Measurements from ENCODE around the gene LOXL1. TPM values are rescaled to one million over a fixed set of nuclear protein-coding genes. Genes with fewer than 3 reads are reported as not detected.
A peak's percentile ranks its signal among the peaks of the same experiment; 100 is the strongest.
"Not testable (repeated sequence)": the region's sequence is repeated elsewhere in the genome, so short reads cannot be mapped to it uniquely, and the experiment has no call there.

Gene LOXL1
- total RNA-seq, 2 experiments from 2014 or later: 1.8 to 8.6 TPM

- DNase-seq: peak; percentile 63
- no peak for ATAC-seq
Observed at GRCh38 chr15:73928971-73929627, 2.8 kb downstream of the LOXL1 start.

GRCh38 chr15:73930371-73930770 lies 4.1 kb downstream of the LOXL1 start:
- ATAC-seq (no peak), DNase-seq (no peak)
- Mint-ChIP-seq H3K36me3 (no peaks in the 10 kb centered on the region), H3K4me3 (no peak overlapping the region), H3K27ac (peak overlapping the region; percentile 84), H3K4me1 (peaks cover 49% of the 10 kb centered on the region), H3K9me3 (ENCODE audit: low read depth) (no peaks in the 10 kb centered on the region), H3K27me3 (no peaks in the 10 kb centered on the region)
- CTCF ChIA-PET: interaction anchor here (1.1 to 4.2 kb wide), 4 partner anchors 8 to 56 kb away, joined by 4 to 64 read pairs (median 26); no protein-coding TSS in a partner anchor

More at GRCh38 chr15:73928971-73929627, 2.8 kb downstream of the LOXL1 start:
- peak overlapping the region; percentile 84 for H3K27ac Mint-ChIP-seq
- peaks cover 57% of the 10 kb centered on the region for H3K4me1 Mint-ChIP-seq
- H3K36me3 Mint-ChIP-seq: no peaks in the 10 kb centered on the region
- H3K27me3 Mint-ChIP-seq: no peaks in the 10 kb centered on the region
- CTCF ChIA-PET: interaction anchor here (0.8 to 4.8 kb wide), 16 partner anchors 9 to 124 kb away, joined by 3 to 118 read pairs (median 6); partner anchors contain the start of gene TBC1D21
- peak overlapping the region; percentile 59 for H3K4me3 Mint-ChIP-seq
- H3K9me3 Mint-ChIP-seq (ENCODE audit: low read depth): no peaks in the 10 kb centered on the region

GRCh38 chr15:73930790-73931281 lies 4.6 kb downstream of the LOXL1 start:
- Mint-ChIP-seq H3K36me3 (no peaks in the 10 kb centered on the region), H3K9me3 (ENCODE audit: low read depth) (no peaks in the 10 kb centered on the region), H3K27me3 (no peaks in the 10 kb centered on the region), H3K4me3 (no peak overlapping the region), H3K4me1 (peaks cover 45% of the 10 kb centered on the region), H3K27ac (peak overlapping the region; percentile 63)
- ATAC-seq: no peak
- CTCF ChIA-PET: interaction anchor here (1.0 to 2.2 kb wide), 6 partner anchors 17 to 57 kb away, joined by 3 to 7 read pairs (median 4); no protein-coding TSS in a partner anchor
- DNase-seq: no peak

DNA sequence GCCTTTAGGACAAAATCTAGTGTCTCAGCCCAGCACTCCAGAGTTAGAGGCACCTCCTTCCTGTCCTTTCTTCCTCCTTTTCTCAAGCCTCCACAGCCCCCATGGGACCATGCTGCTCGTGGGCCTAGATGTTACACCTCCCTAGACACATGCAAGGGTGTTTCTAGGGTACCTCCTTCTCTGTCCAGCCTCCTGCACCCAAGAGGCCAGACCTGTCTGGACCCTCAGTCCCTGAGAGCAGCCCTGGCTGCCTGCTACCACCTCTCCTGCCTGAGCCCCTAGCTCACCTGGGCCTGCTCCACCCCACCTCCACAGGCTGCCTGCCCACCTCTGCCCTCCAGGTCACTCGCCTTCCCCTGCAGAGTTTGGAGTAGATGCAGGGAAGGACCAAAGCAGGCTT lies 5.2 kb downstream of the LOXL1 start:
- Mint-ChIP-seq H3K9me3 (ENCODE audit: low read depth) (no peaks in the 10 kb centered on the region), H3K27me3 (no peaks in the 10 kb centered on the region), H3K27ac (peak overlapping the region; percentile 8), H3K4me3 (no peak overlapping the region), H3K36me3 (no peaks in the 10 kb centered on the region), H3K4me1 (peaks cover 43% of the 10 kb centered on the region)
- DNase-seq (no peak), ATAC-seq (no peak)
- CTCF ChIA-PET: interaction anchor here (1.0 to 2.2 kb wide), 9 partner anchors 17 to 58 kb away, joined by 3 to 7 read pairs (median 4); no protein-coding TSS in a partner anchor

DNA sequence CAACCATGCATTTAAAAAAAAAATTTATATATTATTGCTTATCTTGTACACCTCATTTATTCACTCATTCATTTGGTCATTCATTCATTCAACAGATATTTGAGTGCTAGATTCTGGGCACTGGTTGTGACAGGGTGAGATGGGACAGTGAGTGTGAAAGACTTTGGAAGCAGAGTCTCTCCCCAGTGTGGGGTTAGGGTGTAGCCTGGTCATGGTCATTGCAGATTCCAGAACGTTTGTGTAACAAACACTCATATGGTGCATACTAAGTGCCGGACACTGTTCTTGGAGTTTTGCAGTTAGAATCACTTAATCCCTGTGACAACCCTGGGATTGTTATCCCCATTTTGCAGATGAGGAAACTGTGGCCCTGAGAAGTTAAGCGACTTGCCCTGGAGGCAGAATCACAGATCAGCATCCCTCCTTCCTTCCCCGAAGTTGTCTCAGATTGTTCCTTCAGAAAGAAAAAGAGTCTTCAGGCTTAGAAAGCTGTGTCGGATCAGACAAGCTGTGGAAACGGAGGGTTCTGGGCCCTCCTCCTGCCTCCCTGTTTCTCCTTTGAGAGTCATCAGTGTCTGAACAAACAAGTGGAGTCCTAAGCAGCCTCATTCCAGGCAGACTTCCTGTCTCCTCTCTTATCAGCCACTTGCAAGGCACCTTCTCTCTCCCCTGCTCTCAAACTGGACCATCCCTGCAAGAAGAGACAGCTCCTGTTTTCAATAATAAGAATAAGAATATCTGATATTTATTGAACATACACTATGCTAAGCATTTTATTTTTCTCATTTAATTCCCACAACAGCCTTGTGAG lies 6.3 kb downstream of the LOXL1 start:
- ATAC-seq (no peak), DNase-seq (no peak)
- CTCF ChIA-PET: interaction anchor here (1.0 to 2.2 kb wide), 5 partner anchors 16 to 59 kb away, joined by 3 to 7 read pairs (median 3); no protein-coding TSS in a partner anchor
- Mint-ChIP-seq H3K27me3 (no peaks in the 10 kb centered on the region), H3K27ac (no peak overlapping the region), H3K4me3 (no peak overlapping the region), H3K4me1 (peaks cover 43% of the 10 kb centered on the region), H3K36me3 (no peaks in the 10 kb centered on the region), H3K9me3 (ENCODE audit: low read depth) (no peaks in the 10 kb centered on the region)

GRCh38 chr15:73934281-73934680 lies 8.0 kb downstream of the LOXL1 start:
- no peaks in the 10 kb centered on the region for H3K36me3 Mint-ChIP-seq
- ATAC-seq: no peak

GRCh38 chr15:73935547-73935946 lies 9.3 kb downstream of the LOXL1 start:
- CTCF ChIA-PET: interaction anchor here (1.0 to 6.2 kb wide), 7 partner anchors 7 to 61 kb away, joined by 3 to 46 read pairs (median 5); partner anchors contain the start of gene LOXL1

More at GRCh38 chr15:73934281-73934680, 8.0 kb downstream of the LOXL1 start:
- H3K9me3 Mint-ChIP-seq (ENCODE audit: low read depth): no peaks in the 10 kb centered on the region
- H3K27me3 Mint-ChIP-seq: no peaks in the 10 kb centered on the region
- DNase-seq: no peak
- H3K4me1 Mint-ChIP-seq: peaks cover 32% of the 10 kb centered on the region
- H3K27ac Mint-ChIP-seq: no peak overlapping the region
- CTCF ChIA-PET: interaction anchor here (1.0 to 4.5 kb wide), 6 partner anchors 10 to 39 kb away, joined by 3 to 18 read pairs (median 4); no protein-coding TSS in a partner anchor
- H3K4me3 Mint-ChIP-seq: no peak overlapping the region

GRCh38 chr15:73936181-73936580 lies 9.9 kb downstream of the LOXL1 start:
- no peaks in the 10 kb centered on the region for H3K27me3 Mint-ChIP-seq
- CTCF ChIA-PET: interaction anchor here (1.0 to 6.2 kb wide), 6 partner anchors 8 to 62 kb away, joined by 3 to 46 read pairs (median 7); partner anchors contain the start of gene LOXL1

More at GRCh38 chr15:73935547-73935946, 9.3 kb downstream of the LOXL1 start:
- Mint-ChIP-seq H3K27me3 (no peaks in the 10 kb centered on the region), H3K9me3 (ENCODE audit: low read depth) (no peaks in the 10 kb centered on the region), H3K36me3 (no peaks in the 10 kb centered on the region), H3K27ac (no peak overlapping the region), H3K4me1 (peaks cover 22% of the 10 kb centered on the region), H3K4me3 (no peak overlapping the region)
- ATAC-seq (no peak), DNase-seq (no peak)

GRCh38 chr15:73936588-73937290 lies 10.5 kb downstream of the LOXL1 start:
- no peaks in the 10 kb centered on the region for H3K36me3 Mint-ChIP-seq
- ATAC-seq (no peak), DNase-seq (no peak)
- H3K27me3 Mint-ChIP-seq: no peaks in the 10 kb centered on the region
- no peak overlapping the region for H3K27ac Mint-ChIP-seq
- CTCF ChIA-PET: interaction anchor here (1.0 to 6.2 kb wide), 8 partner anchors 9 to 63 kb away, joined by 3 to 46 read pairs (median 6); partner anchors contain the start of gene LOXL1
- no peak overlapping the region for H3K4me3 Mint-ChIP-seq
- H3K9me3 Mint-ChIP-seq (ENCODE audit: low read depth): no peaks in the 10 kb centered on the region
- peaks cover 15% of the 10 kb centered on the region for H3K4me1 Mint-ChIP-seq

More at GRCh38 chr15:73936181-73936580, 9.9 kb downstream of the LOXL1 start:
- Mint-ChIP-seq H3K36me3 (no peaks in the 10 kb centered on the region), H3K27ac (no peak overlapping the region), H3K9me3 (ENCODE audit: low read depth) (no peaks in the 10 kb centered on the region), H3K4me1 (peaks cover 16% of the 10 kb centered on the region), H3K4me3 (no peak overlapping the region)
- DNase-seq (no peak), ATAC-seq (no peak)

GRCh38 chr15:73937296-73937695 lies 11.0 kb downstream of the LOXL1 start:
- Mint-ChIP-seq H3K9me3 (ENCODE audit: low read depth) (no peaks in the 10 kb centered on the region), H3K27ac (no peak overlapping the region), H3K4me1 (peaks cover 18% of the 10 kb centered on the region), H3K4me3 (no peak overlapping the region), H3K27me3 (no peaks in the 10 kb centered on the region), H3K36me3 (no peaks in the 10 kb centered on the region)
- DNase-seq: no peak
- no peak for ATAC-seq
- CTCF ChIA-PET: interaction anchor here (1.2 to 6.2 kb wide), 5 partner anchors 9 to 33 kb away, joined by 3 to 46 read pairs (median 6); partner anchors contain the start of gene LOXL1

DNA sequence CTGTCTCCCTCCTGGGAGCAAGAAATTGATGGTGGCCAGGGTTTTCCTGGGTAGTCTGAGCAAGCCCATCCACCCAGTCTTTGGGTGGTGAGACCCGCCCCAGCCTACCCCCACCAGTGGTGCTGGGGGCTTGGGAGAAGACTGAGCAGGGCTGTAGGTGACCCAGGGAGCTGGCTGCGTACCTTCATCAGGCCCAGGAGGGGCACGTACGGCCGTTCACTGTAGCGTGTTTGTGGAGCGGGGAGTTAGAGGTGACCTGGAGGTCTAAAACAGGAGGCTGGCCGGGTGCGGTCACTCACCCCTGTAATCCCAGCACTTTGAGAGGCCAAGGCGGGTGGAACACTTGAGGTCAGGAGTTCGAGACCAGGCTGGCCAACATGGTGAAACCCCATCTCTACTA lies 11.5 kb downstream of the LOXL1 start:
- H3K9me3 Mint-ChIP-seq (ENCODE audit: low read depth): no peaks in the 10 kb centered on the region
- no peaks in the 10 kb centered on the region for H3K36me3 Mint-ChIP-seq
- no peaks in the 10 kb centered on the region for H3K27me3 Mint-ChIP-seq
- H3K27ac Mint-ChIP-seq: no peak overlapping the region
- DNase-seq (no peak), ATAC-seq (no peak)
- no peak overlapping the region for H3K4me3 Mint-ChIP-seq
- H3K4me1 Mint-ChIP-seq: peaks cover 22% of the 10 kb centered on the region
- CTCF ChIA-PET: interaction anchor here (1.6 to 6.2 kb wide), 4 partner anchors 10 to 29 kb away, joined by 4 to 46 read pairs (median 12); partner anchors contain the start of gene LOXL1

- not testable (repeated sequence) for H3K27ac Mint-ChIP-seq; H3K27me3 Mint-ChIP-seq; H3K4me3 Mint-ChIP-seq; H3K36me3 Mint-ChIP-seq; DNase-seq; H3K9me3 Mint-ChIP-seq (ENCODE audit: low read depth); ATAC-seq
- CTCF ChIA-PET: interaction anchor here (1.1 to 6.2 kb wide), 3 partner anchors 10 to 30 kb away, joined by 4 to 46 read pairs (median 6); partner anchors contain the start of gene LOXL1
- peaks cover 23% of the 10 kb centered on the region for H3K4me1 Mint-ChIP-seq
Observed at GRCh38 chr15:73938516-73938915, 12.3 kb downstream of the LOXL1 start.

Measured in activated CD8-positive, alpha-beta memory T cell treated with anti-CD3 and anti-CD28 coated beads, Interleukin-2, amount 10 ng/mL, durations not matched to agents 7 days and 5 days (primary cell).